ENCODE measurements around the gene GTPBP4.

GRCh38 chr10:1050554-1050953 lies 62.3 kb downstream of the GTPBP4 start:
- no peak for TF ChIP-seq CTCF (conservative IDR thresholded peaks at IDR 0.05; ENCODE audit: low read depth, low read length)
- no peak for TF ChIP-seq EZH2phosphoT487 (IDR thresholded peaks at IDR 0.05; ENCODE audit: borderline replicate concordance, low read length)
